ENCODE data around the gene AZGP1.
A peak's percentile ranks its signal among the peaks of the same experiment; 100 is the strongest.
"Not testable (repeated sequence)": the region's sequence is repeated elsewhere in the genome, so short reads cannot be mapped to it uniquely, and the experiment has no call there.

The AZGP1 gene

GRCh38 chr7:99996755-99997544, 21.1 kb upstream of the AZGP1 start:
- no peak for DNase-seq

GRCh38 chr7:99994819-99995218, 19.0 kb upstream of the AZGP1 start:
- no peak for DNase-seq

GRCh38 chr7:99992330-99993038, 16.7 kb upstream of the AZGP1 start:
- DNase-seq = no peak

GRCh38 chr7:99991543-99991942, 15.7 kb upstream of the AZGP1 start:
- not testable (repeated sequence) for DNase-seq

GRCh38 chr7:99990460-99990852, 14.6 kb upstream of the AZGP1 start:
- DNase-seq = peak; percentile 54

GRCh38 chr7:99987846-99988245, 12.0 kb upstream of the AZGP1 start:
- DNase-seq = no peak

- not testable (repeated sequence) for DNase-seq
Observed at GRCh38 chr7:99987306-99987705, 11.5 kb upstream of the AZGP1 start.

GRCh38 chr7:99984593-99984992, 8.8 kb upstream of the AZGP1 start:
- no peak for DNase-seq

- not testable (repeated sequence) for DNase-seq
Observed at GRCh38 chr7:99981066-99981465, 5.2 kb upstream of the AZGP1 start.

GRCh38 chr7:99980448-99980872, 4.6 kb upstream of the AZGP1 start:
- DNase-seq = not testable (repeated sequence)

GRCh38 chr7:99979814-99980225, 4.0 kb upstream of the AZGP1 start:
- peak; percentile 73 for DNase-seq

- no peak for DNase-seq
Observed at GRCh38 chr7:99976626-99977025, 795 bp upstream of the AZGP1 start.

- DNase-seq = no peak
Observed at GRCh38 chr7:99974681-99975080, 1.1 kb downstream of the AZGP1 start.

GRCh38 chr7:99973817-99974216, 2.0 kb downstream of the AZGP1 start:
- DNase-seq = not testable (repeated sequence)

GRCh38 chr7:99971242-99971641, 4.6 kb downstream of the AZGP1 start:
- DNase-seq = no peak

GRCh38 chr7:99969813-99970212, 6.0 kb downstream of the AZGP1 start:
- peak; percentile 16 for DNase-seq

GRCh38 chr7:99969298-99969697, 6.5 kb downstream of the AZGP1 start:
- no peak for DNase-seq

GRCh38 chr7:99958564-99959227, 17.1 kb downstream of the AZGP1 start:
- DNase-seq = no peak

GRCh38 chr7:99955247-99955646, 20.6 kb downstream of the AZGP1 start:
- peak; percentile 90 for DNase-seq

- not testable (repeated sequence) for DNase-seq
Observed at GRCh38 chr7:99954643-99955042, 21.2 kb downstream of the AZGP1 start.

- no peak for DNase-seq
Observed at GRCh38 chr7:99953649-99954048, 22.2 kb downstream of the AZGP1 start.

- not testable (repeated sequence) for DNase-seq
Observed at GRCh38 chr7:99952649-99953048, 23.2 kb downstream of the AZGP1 start.

GRCh38 chr7:99950819-99951218, 25.0 kb downstream of the AZGP1 start:
- DNase-seq = not testable (repeated sequence)

Data from DMS53 (cell line).